ENCODE measurements around the gene RCSD1. TPM values are rescaled to one million over a fixed set of nuclear protein-coding genes. Genes with fewer than 3 reads are reported as not detected.

RCSD1 gene
- total and polyA plus RNA-seq, 2 of the 13 experiments (the other 11 are each of a cell fraction or from before 2014, with no cell fraction given): not detected

- TF ChIP-seq TEAD2 (CRISPR knock-in tag; IDR thresholded peaks at IDR 0.05) (no peak), ZNF773 (CRISPR knock-in tag; IDR thresholded peaks at IDR 0.05; ENCODE audit: borderline replicate concordance) (0 out of 2 replicates have a peak, but pooled peaks have one; percentile 19), E2F2 (CRISPR knock-in tag; IDR thresholded peaks at IDR 0.05; ENCODE audit: borderline replicate concordance) (0 out of 2 replicates have a peak, but pooled peaks have one; percentile 47), CENPT (CRISPR knock-in tag; IDR thresholded peaks at IDR 0.05; ENCODE audit: low read depth) (no peak), ZNF441 (CRISPR knock-in tag; IDR thresholded peaks at IDR 0.05; ENCODE audit: borderline replicate concordance) (no peak), TCF12 (IDR thresholded peaks at IDR 0.05) (no peak), TCF12 (CRISPR knock-in tag; IDR thresholded peaks at IDR 0.05) (no peak), RORA (CRISPR knock-in tag; IDR thresholded peaks at IDR 0.05) (no peak), ZBTB38 (CRISPR knock-in tag; IDR thresholded peaks at IDR 0.05) (no peak), BRF2 (CRISPR knock-in tag; IDR thresholded peaks at IDR 0.05) (no peak), ZNF891 (CRISPR knock-in tag; IDR thresholded peaks at IDR 0.05) (peak; percentile 32; the same call in 1 of the 2 replicates), ZNF280B (CRISPR knock-in tag; IDR thresholded peaks at IDR 0.05; ENCODE audit: borderline replicate concordance) (peak; percentile 64; the same call in 1 of the 2 replicates), KLF13 (CRISPR knock-in tag; IDR thresholded peaks at IDR 0.05) (no peak), ZFP36 (IDR thresholded peaks at IDR 0.05; ENCODE audit: borderline replicate concordance, low read depth, low read length, partially characterized antibody) (no peak), POLR2G (IDR thresholded peaks at IDR 0.05; ENCODE audit: low read depth, low read length) (no peak), EED (CRISPR knock-in tag; IDR thresholded peaks at IDR 0.05) (peak; percentile 75)
- TF ChIP-seq, protein P1, sequence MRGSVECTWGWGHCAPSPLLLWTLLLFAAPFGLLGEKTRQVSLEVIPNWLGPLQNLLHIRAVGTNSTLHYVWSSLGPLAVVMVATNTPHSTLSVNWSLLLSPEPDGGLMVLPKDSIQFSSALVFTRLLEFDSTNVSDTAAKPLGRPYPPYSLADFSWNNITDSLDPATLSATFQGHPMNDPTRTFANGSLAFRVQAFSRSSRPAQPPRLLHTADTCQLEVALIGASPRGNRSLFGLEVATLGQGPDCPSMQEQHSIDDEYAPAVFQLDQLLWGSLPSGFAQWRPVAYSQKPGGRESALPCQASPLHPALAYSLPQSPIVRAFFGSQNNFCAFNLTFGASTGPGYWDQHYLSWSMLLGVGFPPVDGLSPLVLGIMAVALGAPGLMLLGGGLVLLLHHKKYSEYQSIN (CRISPR knock-in tag; IDR thresholded peaks at IDR 0.05; ENCODE audit: borderline replicate concordance): no peak
- TF ChIP-seq, protein P2, sequence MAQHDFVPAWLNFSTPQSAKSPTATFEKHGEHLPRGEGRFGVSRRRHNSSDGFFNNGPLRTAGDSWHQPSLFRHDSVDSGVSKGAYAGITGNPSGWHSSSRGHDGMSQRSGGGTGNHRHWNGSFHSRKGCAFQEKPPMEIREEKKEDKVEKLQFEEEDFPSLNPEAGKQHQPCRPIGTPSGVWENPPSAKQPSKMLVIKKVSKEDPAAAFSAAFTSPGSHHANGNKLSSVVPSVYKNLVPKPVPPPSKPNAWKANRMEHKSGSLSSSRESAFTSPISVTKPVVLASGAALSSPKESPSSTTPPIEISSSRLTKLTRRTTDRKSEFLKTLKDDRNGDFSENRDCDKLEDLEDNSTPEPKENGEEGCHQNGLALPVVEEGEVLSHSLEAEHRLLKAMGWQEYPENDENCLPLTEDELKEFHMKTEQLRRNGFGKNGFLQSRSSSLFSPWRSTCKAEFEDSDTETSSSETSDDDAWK (CRISPR knock-in tag; IDR thresholded peaks at IDR 0.05): no peak
These were observed 83.5 kb downstream of the RCSD1 start (continued) for GRCh38 chr1:167713330-167714081.
